Dendritic cell treated with granulocyte-macrophage colony-stimulating factor and Interleukin-4, amounts not matched to agents 40 ng/mL and 50 ng/mL, for 4 days (primary cell): ENCODE results near the gene DHRS7B.

Experiments
- H3K27ac Mint-ChIP-seq: one replicate; pipeline ENCODE4 v1.8.0; 2022; ENCODE audit warnings: mild to moderate bottlenecking, mixed read lengths
- H3K27me3 Mint-ChIP-seq: one replicate; pipeline ENCODE4 v1.8.0; 2022; ENCODE audit warnings: mild to moderate bottlenecking, mixed read lengths
- H3K36me3 Mint-ChIP-seq: one replicate; pipeline ENCODE4 v1.8.0; 2022; ENCODE audit warnings: low read depth, mixed read lengths
- H3K4me1 Mint-ChIP-seq: one replicate; pipeline ENCODE4 v1.8.0; 2022; ENCODE audit warnings: low read depth, mixed read lengths
- H3K4me3 Mint-ChIP-seq: one replicate; pipeline ENCODE4 v1.8.0; 2022; ENCODE audit warnings: mild to moderate bottlenecking, moderate library complexity, mixed read lengths
- H3K9me3 Mint-ChIP-seq: one replicate; pipeline ENCODE4 v1.8.0; 2022; ENCODE audit warnings: mixed read lengths
- intact Hi-C: fragments of 100-400 bp; cut with micrococcal nuclease; formaldehyde crosslinking; loops from one replicate; pipeline ENCODE4 v1.15.0; 2022

The DHRS7B gene

DNA sequence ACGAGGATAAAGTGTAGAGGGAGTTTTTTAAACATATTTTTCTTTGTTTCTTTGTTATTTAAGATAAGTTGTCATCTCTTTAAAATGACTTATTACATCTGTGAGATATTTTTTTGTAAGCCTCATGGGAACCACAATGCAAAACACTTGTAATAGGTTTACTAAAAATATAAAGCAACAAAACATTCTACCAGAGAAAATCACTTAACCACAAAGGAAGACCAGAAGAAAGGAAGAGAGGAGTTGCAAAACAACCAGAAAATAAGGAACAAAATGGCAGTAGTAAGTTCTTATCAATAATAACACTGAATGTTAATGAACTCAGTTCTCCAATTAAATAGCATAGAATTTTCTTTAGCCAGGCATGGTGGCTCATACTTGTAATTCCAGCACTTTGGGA lies 22.9 kb downstream of the DHRS7B start:
- H3K36me3 Mint-ChIP-seq: peaks cover 17% of the 10 kb centered on the region

DNA sequence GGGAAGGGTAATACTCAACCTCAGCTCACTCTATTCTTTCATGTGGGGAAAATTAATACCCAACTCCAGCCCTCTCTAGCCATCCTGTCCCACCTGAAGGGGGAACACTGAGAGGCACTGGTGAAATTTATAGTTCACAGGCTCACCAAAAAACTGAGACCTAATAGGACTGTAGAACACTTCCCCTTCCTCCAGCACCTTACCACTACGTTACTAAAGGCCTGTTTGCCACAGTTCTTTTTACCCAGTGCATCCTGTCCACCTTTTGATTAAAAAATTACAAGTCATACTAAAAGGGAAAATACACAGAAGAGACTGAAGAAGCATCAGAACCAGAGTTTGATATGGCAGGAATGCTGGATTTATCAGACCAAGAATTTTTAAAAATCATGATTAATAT lies 26.0 kb downstream of the DHRS7B start:
- H3K9me3 Mint-ChIP-seq: peaks cover 38% of the 10 kb centered on the region
- H3K4me1 Mint-ChIP-seq: peaks cover 46% of the 10 kb centered on the region
- no peak overlapping the region for H3K4me3 Mint-ChIP-seq
- intact Hi-C loops: no loop called here
- H3K27ac Mint-ChIP-seq: peak overlapping the region; percentile 8
- no peaks in the 10 kb centered on the region for H3K27me3 Mint-ChIP-seq
- H3K36me3 Mint-ChIP-seq: peaks cover 18% of the 10 kb centered on the region

More for the DNA sequence above, 22.9 kb downstream of the DHRS7B start:
- Mint-ChIP-seq H3K4me1 (peaks cover 71% of the 10 kb centered on the region), H3K27ac (no peak overlapping the region), H3K9me3 (peaks cover 26% of the 10 kb centered on the region), H3K27me3 (no peaks in the 10 kb centered on the region), H3K4me3 (no peak overlapping the region)
- intact Hi-C loops: no loop called here

GRCh38 chr17:21157586-21158370 lies 31.0 kb downstream of the DHRS7B start:
- H3K4me1 Mint-ChIP-seq: peaks cover 33% of the 10 kb centered on the region
- H3K27ac Mint-ChIP-seq: no peak overlapping the region
- H3K4me3 Mint-ChIP-seq: no peak overlapping the region
- intact Hi-C loops: no loop called here
- H3K27me3 Mint-ChIP-seq: no peaks in the 10 kb centered on the region
- peaks cover 14% of the 10 kb centered on the region for H3K9me3 Mint-ChIP-seq
- peaks cover 11% of the 10 kb centered on the region for H3K36me3 Mint-ChIP-seq

DNA sequence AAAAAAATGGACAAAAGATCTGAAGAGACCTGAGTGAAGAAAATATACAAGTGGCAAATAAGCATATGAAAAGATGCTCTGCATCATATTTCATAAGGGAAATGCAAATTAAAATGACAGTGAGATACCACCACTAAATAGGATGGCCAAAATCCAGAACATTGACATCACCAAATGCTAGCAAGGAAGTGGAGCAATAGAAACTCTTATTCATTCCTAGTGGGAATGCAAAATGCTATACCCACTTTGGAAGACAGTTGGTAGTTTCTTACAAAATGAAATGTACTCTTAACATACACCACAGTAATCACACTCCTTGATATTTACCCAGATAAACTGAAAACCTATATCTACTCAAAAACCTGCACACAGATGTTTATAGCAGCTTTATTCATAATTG lies 33.6 kb downstream of the DHRS7B start:
- Mint-ChIP-seq H3K27ac (no peak overlapping the region), H3K9me3 (peaks cover 5% of the 10 kb centered on the region), H3K4me3 (no peak overlapping the region), H3K36me3 (peaks cover 4% of the 10 kb centered on the region), H3K27me3 (no peaks in the 10 kb centered on the region), H3K4me1 (peaks cover 21% of the 10 kb centered on the region)
- intact Hi-C loops: no loop called here

DNA sequence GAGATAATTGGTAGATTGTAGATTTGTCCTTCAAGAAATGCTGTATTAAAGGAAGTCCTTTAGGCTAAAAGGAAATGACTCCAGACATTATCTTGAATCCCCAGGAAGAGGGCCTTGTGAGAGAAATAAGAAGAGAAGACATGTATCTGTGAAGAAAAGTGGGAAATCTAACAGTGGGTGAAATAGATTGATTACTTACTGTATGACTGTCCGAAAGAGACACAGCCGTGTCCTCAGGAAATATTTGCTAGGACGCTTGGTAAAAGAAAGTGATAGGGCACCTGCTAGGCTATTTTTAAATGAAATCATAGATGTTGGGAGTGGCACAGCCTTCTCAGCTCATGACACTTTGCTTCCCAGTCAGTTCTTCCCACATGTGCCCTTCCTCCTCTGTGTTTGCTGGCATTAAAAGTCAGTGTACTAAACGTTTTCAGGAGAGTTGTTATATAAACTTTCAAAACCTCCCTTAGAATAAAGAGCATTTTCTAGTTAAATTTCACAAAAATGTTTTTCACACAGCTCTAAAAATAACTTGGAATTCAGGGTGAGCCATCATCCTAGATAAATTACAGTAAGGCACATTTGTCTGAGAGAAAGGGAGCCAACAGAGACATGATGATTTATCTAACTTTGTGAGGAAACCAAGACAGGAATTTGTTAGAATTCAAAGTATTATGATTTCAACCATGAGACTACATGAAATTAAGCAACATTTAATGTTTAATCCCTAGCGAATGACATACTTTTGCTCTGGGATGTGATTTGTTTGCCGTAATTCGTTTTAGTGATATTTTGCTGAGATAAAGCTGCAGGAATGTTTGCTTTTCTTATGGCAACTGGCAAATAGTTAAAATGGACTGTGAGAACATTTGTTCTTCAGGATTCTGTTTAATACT lies 35.0 kb downstream of the DHRS7B start:
- H3K4me1 Mint-ChIP-seq: peaks cover 24% of the 10 kb centered on the region
- H3K27me3 Mint-ChIP-seq: no peaks in the 10 kb centered on the region
- peaks cover 6% of the 10 kb centered on the region for H3K36me3 Mint-ChIP-seq
- H3K4me3 Mint-ChIP-seq: no peak overlapping the region
- intact Hi-C loops: no loop called here
- no peak overlapping the region for H3K27ac Mint-ChIP-seq
- no peaks in the 10 kb centered on the region for H3K9me3 Mint-ChIP-seq

DNA sequence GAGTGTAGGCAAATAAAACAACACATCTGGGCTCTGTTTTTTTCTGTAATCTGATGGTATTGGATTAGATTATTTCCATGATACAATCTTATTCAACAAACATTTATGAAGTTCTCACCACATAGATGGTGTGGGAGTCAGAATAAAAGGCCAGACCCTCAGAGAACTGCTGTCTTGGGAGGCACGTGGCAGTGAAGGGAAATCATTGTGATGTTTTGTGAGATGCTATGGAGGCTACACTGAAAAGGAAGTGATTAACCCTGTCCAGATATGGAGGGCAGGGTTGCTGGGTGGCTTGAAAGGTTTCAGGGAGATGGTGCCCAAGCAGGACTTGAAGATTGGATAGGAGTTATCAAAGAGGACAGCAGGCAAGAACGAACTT lies 35.6 kb downstream of the DHRS7B start:
- peaks cover 6% of the 10 kb centered on the region for H3K36me3 Mint-ChIP-seq
- no peaks in the 10 kb centered on the region for H3K27me3 Mint-ChIP-seq

GRCh38 chr17:21163101-21163500 lies 36.3 kb downstream of the DHRS7B start:
- H3K27me3 Mint-ChIP-seq: no peaks in the 10 kb centered on the region
- intact Hi-C loops: no loop called here
- H3K4me1 Mint-ChIP-seq: peaks cover 35% of the 10 kb centered on the region
- no peak overlapping the region for H3K27ac Mint-ChIP-seq
- H3K9me3 Mint-ChIP-seq: no peaks in the 10 kb centered on the region
- H3K4me3 Mint-ChIP-seq: no peak overlapping the region
- H3K36me3 Mint-ChIP-seq: peaks cover 6% of the 10 kb centered on the region

More for the DNA sequence above, 35.6 kb downstream of the DHRS7B start:
- intact Hi-C loops: no loop called here
- Mint-ChIP-seq H3K9me3 (no peaks in the 10 kb centered on the region), H3K4me1 (peaks cover 31% of the 10 kb centered on the region), H3K27ac (no peak overlapping the region), H3K4me3 (no peak overlapping the region)

DNA sequence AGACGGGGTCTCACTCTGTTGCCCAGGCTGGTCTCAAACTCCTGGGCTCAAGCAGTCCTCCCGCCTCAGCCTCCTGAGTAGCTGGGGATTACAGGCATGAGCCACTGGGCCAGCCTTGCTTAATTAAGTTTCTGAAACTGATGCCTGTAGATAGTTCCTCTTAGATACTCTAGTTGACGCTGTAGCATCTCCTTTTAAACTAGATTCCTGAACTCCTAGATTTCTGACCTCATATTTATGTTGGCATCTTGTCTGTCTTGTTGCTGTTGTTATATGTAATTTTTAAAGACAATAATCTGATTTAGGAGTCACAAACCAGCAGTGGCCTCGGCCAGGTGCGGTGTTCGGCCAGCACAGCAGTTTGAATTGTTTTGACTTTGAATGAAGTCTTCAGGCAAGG lies 37.5 kb downstream of the DHRS7B start:
- no peaks in the 10 kb centered on the region for H3K27me3 Mint-ChIP-seq
- intact Hi-C loops: no loop called here
- no peak overlapping the region for H3K27ac Mint-ChIP-seq
- H3K4me3 Mint-ChIP-seq: no peak overlapping the region
- peaks cover 6% of the 10 kb centered on the region for H3K36me3 Mint-ChIP-seq
- H3K4me1 Mint-ChIP-seq: peaks cover 35% of the 10 kb centered on the region
- no peaks in the 10 kb centered on the region for H3K9me3 Mint-ChIP-seq

GRCh38 chr17:21164620-21165019 lies 37.9 kb downstream of the DHRS7B start:
- Mint-ChIP-seq H3K9me3 (no peaks in the 10 kb centered on the region), H3K4me3 (no peak overlapping the region), H3K27me3 (no peaks in the 10 kb centered on the region), H3K4me1 (peaks cover 35% of the 10 kb centered on the region), H3K36me3 (peaks cover 6% of the 10 kb centered on the region), H3K27ac (no peak overlapping the region)
- intact Hi-C loops: no loop called here

DNA sequence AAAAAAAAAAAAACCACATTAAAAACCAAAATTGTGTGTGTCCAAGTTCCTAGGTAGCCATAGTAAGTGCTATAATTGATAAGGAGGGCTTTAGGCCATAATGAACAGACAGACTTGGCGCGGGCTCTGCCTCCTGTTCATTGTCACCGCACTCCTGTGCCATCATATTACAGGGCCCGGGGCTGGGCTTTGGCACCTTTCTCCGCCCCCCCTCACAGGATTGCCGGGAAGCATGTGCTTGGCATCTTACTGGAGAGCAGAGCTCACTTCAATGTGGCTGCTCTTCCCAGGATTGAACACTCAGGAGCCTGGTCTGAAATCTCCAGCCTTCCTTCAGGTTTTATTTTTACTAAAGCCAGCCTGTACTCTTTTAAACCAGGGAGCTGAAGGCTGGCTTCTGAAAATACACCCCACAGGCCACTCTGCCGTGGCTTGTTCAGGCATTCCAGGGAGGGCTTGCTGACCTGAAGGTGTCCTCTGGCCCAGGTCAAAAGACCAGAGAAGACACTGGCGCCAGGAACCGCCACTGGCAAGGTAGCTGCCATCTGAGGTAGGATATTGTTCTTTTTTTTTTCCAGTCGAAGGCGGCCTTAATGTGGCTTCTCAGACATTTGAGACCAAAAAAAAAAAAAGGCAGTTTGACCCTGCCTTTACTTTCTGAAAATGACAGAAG lies 39.3 kb downstream of the DHRS7B start:
- Mint-ChIP-seq H3K9me3 (no peaks in the 10 kb centered on the region), H3K4me1 (peaks cover 40% of the 10 kb centered on the region), H3K27me3 (no peaks in the 10 kb centered on the region), H3K27ac (no peak overlapping the region), H3K36me3 (peaks cover 6% of the 10 kb centered on the region), H3K4me3 (no peak overlapping the region)
- intact Hi-C loops: no loop called here

GRCh38 chr17:21166595-21167210 lies 39.9 kb downstream of the DHRS7B start:
- H3K36me3 Mint-ChIP-seq: peaks cover 9% of the 10 kb centered on the region
- intact Hi-C loops: no loop called here
- no peaks in the 10 kb centered on the region for H3K27me3 Mint-ChIP-seq
- peaks cover 40% of the 10 kb centered on the region for H3K4me1 Mint-ChIP-seq
- H3K27ac Mint-ChIP-seq: no peak overlapping the region
- H3K9me3 Mint-ChIP-seq: no peaks in the 10 kb centered on the region
- H3K4me3 Mint-ChIP-seq: no peak overlapping the region

GRCh38 chr17:21167303-21167702 lies 40.5 kb downstream of the DHRS7B start:
- no peaks in the 10 kb centered on the region for H3K27me3 Mint-ChIP-seq
- H3K4me1 Mint-ChIP-seq: peaks cover 43% of the 10 kb centered on the region
- H3K27ac Mint-ChIP-seq: no peak overlapping the region
- no peak overlapping the region for H3K4me3 Mint-ChIP-seq
- intact Hi-C loops: no loop called here
- no peaks in the 10 kb centered on the region for H3K9me3 Mint-ChIP-seq
- peaks cover 15% of the 10 kb centered on the region for H3K36me3 Mint-ChIP-seq

DNA sequence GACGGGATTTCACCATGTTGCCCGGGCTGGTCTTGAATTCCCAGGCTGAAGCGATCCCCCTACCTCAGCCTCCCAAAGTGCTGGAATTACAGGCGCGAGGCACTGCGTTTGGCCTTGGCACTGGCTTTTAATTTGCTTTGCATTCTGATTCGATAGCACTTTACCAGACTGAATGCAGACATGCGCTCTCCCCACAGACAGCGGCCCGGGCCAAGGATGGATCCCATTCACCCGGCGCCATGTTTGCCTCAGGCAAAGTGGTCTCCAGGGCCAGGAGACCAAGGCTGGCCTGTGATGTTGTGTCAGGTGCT lies 41.7 kb downstream of the DHRS7B start:
- intact Hi-C loops: no loop called here
- no peaks in the 10 kb centered on the region for H3K27me3 Mint-ChIP-seq
- H3K4me1 Mint-ChIP-seq: peaks cover 50% of the 10 kb centered on the region
- no peaks in the 10 kb centered on the region for H3K9me3 Mint-ChIP-seq
- no peak overlapping the region for H3K4me3 Mint-ChIP-seq
- peaks cover 27% of the 10 kb centered on the region for H3K36me3 Mint-ChIP-seq
- no peak overlapping the region for H3K27ac Mint-ChIP-seq

- Mint-ChIP-seq H3K27ac (no peak overlapping the region), H3K27me3 (no peaks in the 10 kb centered on the region), H3K4me3 (no peak overlapping the region), H3K4me1 (peaks cover 57% of the 10 kb centered on the region), H3K36me3 (peaks cover 36% of the 10 kb centered on the region), H3K9me3 (no peaks in the 10 kb centered on the region)
- intact Hi-C loops: no loop called here
Measured at GRCh38 chr17:21169496-21169895, 42.7 kb downstream of the DHRS7B start.
